Activated CD8-positive, alpha-beta memory T cell treated with anti-CD3 and anti-CD28 coated beads, Interleukin-2, amount 10 ng/mL, durations not matched to agents 7 days and 5 days (primary cell): ENCODE results near the gene GRAMD1B. TPM values are rescaled to one million over a fixed set of nuclear protein-coding genes. Genes with fewer than 3 reads are reported as not detected.
A peak's percentile ranks its signal among the peaks of the same experiment; 100 is the strongest.
"Not testable (repeated sequence)": the region's sequence is repeated elsewhere in the genome, so short reads cannot be mapped to it uniquely, and the experiment has no call there.

Experiments used
- ATAC-seq: fragments of 150-1000 bp; cut with Tn5 transposase; one replicate; pipeline ENCODE4 v1.10.0; 2021; ENCODE audit warnings: moderate library complexity
- CTCF ChIA-PET: fragments of 350-600 bp; sonication (Branson Sonifier 250); formaldehyde crosslinking; loops from one replicate; lab custom pipeline; 2021; ENCODE audit warnings: antibody characterized with exemption; lab: Charles Lee
- DNase-seq: peaks from one replicate; pipeline ENCODE4 v3.0.0-alpha.2; 2020
- H3K27ac Mint-ChIP-seq: one replicate; pipeline ENCODE4 v1.8.0; 2021; ENCODE audit warnings: mild to moderate bottlenecking, mixed read lengths
- H3K27me3 Mint-ChIP-seq: one replicate; pipeline ENCODE4 v1.8.0; 2021; ENCODE audit warnings: mixed read lengths
- H3K36me3 Mint-ChIP-seq: one replicate; pipeline ENCODE4 v1.8.0; 2021; ENCODE audit warnings: mild to moderate bottlenecking, mixed read lengths
- H3K4me1 Mint-ChIP-seq: one replicate; pipeline ENCODE4 v1.8.0; 2021; ENCODE audit warnings: mixed read lengths
- H3K4me3 Mint-ChIP-seq: one replicate; pipeline ENCODE4 v1.8.0; 2021; ENCODE audit warnings: mild to moderate bottlenecking, moderate library complexity, mixed read lengths
- H3K9me3 Mint-ChIP-seq: one replicate; pipeline ENCODE4 v1.8.0; 2022; ENCODE audit warnings: low read depth, mixed read lengths
- total RNA-seq, 2 experiments: library from RNA; stranded (reverse); gene quantifications; one replicate each; pipeline ENCODE4 v1.2.3, GENCODE V29; 2021

GRAMD1B gene
- total RNA-seq, 2 experiments from 2014 or later: 75.6 to 89.9 TPM

DNA sequence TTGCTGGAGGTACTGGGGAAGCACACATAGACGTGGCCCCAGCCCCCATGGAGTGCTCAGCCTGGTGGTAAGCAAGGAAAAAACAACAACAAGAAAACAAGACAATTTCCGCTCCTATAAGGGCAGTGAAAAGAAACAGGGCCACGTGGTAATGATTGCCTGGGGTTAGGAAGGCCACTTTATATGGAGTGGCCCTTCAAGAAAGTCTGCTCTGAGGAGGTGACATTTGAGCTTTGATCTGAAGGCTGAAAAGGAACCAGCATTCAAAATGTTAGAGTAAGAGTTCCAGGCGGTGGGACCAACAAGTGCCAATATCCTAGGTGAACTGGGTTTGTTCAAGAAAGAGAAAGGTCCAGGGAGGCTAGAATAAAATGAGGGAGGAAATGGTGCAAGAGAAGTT, 136.8 kb downstream of the GRAMD1B start:
- CTCF ChIA-PET: interaction anchor here (3.6 to 4.2 kb wide), 2 partner anchors 9 to 14 kb away, joined by 17 to 25 read pairs; no protein-coding TSS in a partner anchor
- Mint-ChIP-seq H3K9me3 (no peaks in the 10 kb centered on the region), H3K4me3 (no peak overlapping the region), H3K27me3 (no peaks in the 10 kb centered on the region), H3K36me3 (no peaks in the 10 kb centered on the region), H3K27ac (no peak overlapping the region), H3K4me1 (peaks cover 3% of the 10 kb centered on the region)
- ATAC-seq: no peak
- DNase-seq: no peak

DNA sequence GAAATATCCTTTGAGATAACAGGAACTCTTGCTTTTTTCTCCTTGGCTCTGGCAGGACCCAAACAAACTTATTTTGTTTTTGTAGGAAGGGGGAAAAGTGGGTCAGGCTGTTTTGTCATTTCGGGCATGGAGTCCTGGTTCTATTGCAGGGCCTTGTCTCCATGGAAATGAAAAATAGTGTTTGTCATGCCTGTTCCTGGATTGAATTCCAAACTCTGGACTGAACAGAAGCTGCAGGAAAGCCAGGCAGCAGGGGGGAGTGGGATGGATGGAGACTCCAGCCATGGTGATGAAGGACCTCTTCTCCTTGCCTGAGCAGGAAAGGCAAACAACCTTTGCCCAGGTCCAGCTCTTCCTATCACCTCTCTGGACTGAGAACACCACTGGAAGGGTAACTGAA, 137.4 kb downstream of the GRAMD1B start:
- H3K27me3 Mint-ChIP-seq: no peaks in the 10 kb centered on the region
- H3K4me3 Mint-ChIP-seq: no peak overlapping the region
- H3K9me3 Mint-ChIP-seq: no peaks in the 10 kb centered on the region
- no peak for ATAC-seq
- H3K27ac Mint-ChIP-seq: no peak overlapping the region
- H3K4me1 Mint-ChIP-seq: peaks cover 3% of the 10 kb centered on the region
- no peaks in the 10 kb centered on the region for H3K36me3 Mint-ChIP-seq
- DNase-seq: no peak
- CTCF ChIA-PET: interaction anchor here (3.6 to 4.2 kb wide), 2 partner anchors 8 to 13 kb away, joined by 17 to 25 read pairs; no protein-coding TSS in a partner anchor

DNA sequence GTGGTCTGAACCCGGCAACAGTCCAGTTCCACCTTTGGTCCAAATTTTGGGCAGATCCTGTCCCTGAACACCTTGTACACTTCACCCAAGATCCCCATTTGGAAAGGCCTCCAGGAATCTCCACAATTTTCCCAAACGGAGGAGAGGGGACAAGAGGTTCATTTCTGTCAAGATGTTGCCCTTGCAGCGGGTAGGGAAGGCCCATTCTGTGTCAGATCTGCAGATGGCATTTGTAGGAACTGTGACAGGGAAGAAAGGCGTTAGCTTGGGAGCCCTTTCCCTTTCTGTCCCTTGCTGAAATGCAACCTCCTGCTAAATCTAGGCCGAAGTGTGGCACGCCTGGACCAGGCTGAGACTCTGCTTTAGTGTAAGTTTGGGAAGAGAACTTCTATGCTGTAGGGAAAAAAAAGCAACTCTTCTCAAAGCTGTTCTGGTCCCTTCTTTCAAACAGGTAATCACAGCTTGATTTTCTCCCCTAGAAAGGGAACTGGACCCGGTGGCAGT, 138.3 kb downstream of the GRAMD1B start:
- no peaks in the 10 kb centered on the region for H3K9me3 Mint-ChIP-seq
- H3K27ac Mint-ChIP-seq: no peak overlapping the region
- peaks cover 3% of the 10 kb centered on the region for H3K4me1 Mint-ChIP-seq
- H3K4me3 Mint-ChIP-seq: no peak overlapping the region
- no peak for ATAC-seq
- CTCF ChIA-PET: interaction anchor here (2.0 to 4.2 kb wide), 3 partner anchors 7 to 13 kb away, joined by 8 to 25 read pairs (median 17); no protein-coding TSS in a partner anchor
- no peaks in the 10 kb centered on the region for H3K36me3 Mint-ChIP-seq
- DNase-seq: no peak
- H3K27me3 Mint-ChIP-seq: no peaks in the 10 kb centered on the region

DNA sequence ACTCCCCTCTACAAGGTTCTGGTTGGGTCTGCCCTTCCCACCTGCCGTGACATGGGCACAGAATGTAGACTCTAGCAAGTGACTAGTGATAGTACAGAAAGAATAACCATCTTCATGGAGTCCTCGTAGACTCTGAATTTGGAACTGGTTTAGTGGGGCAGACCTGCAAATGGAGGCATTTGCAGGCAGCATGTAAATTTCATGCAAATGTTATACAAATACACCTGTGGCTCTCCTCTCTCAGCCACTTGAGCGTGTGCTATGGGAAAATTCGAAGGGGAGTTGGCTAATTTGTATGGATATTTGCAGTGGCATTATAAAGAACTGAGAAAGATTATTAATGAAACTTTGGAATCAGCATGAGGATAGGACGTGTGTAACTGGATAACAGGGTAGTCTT, 139.3 kb downstream of the GRAMD1B start:
- Mint-ChIP-seq H3K4me1 (peaks cover 6% of the 10 kb centered on the region), H3K36me3 (no peaks in the 10 kb centered on the region), H3K4me3 (no peak overlapping the region), H3K9me3 (no peaks in the 10 kb centered on the region), H3K27ac (no peak overlapping the region), H3K27me3 (no peaks in the 10 kb centered on the region)
- DNase-seq (no peak), ATAC-seq (no peak)
- CTCF ChIA-PET: interaction anchor here (2.0 kb wide), 1 partner anchor 14 kb away, joined by 8 read pairs; no protein-coding TSS in a partner anchor

DNA sequence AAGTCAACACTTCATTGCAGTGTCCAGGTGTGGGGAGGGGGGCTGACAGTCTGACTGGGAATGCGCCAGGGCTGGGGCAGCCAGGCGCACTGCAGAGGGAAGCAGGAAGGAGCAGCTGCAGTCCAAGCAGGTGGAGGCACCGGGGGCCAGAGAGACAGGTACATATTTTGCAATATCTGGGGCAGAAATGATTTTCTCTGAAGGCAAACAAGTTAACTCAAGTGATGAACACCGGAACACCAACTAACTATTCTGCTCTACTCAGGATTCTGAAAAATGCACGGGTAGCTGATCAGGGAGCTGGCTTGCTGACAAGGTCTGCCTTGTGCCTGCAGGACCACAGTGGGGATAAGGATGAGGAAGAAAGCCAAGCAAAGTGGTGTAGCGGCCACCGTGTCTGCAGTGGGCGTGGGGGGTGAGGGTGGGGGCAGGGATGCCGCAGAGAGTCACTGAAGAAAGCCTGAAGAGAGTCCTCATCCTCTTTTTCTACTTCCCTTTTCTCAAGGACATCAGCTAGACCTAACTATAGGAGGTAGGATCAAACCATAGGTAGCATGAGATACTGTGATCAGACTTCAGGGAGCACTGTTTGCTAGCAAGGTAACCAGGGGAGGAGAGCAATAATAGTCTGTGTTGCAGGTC, 141.0 kb downstream of the GRAMD1B start:
- H3K36me3 Mint-ChIP-seq: no peaks in the 10 kb centered on the region
- no peak overlapping the region for H3K27ac Mint-ChIP-seq
- DNase-seq: no peak
- H3K27me3 Mint-ChIP-seq: no peaks in the 10 kb centered on the region
- no peak for ATAC-seq
- CTCF ChIA-PET: interaction anchor here (1.0 to 2.0 kb wide), 5 partner anchors 9 to 60 kb away, joined by 3 to 11 read pairs (median 3); no protein-coding TSS in a partner anchor
- peaks cover 14% of the 10 kb centered on the region for H3K4me1 Mint-ChIP-seq
- H3K9me3 Mint-ChIP-seq: no peaks in the 10 kb centered on the region
- no peak overlapping the region for H3K4me3 Mint-ChIP-seq

DNA sequence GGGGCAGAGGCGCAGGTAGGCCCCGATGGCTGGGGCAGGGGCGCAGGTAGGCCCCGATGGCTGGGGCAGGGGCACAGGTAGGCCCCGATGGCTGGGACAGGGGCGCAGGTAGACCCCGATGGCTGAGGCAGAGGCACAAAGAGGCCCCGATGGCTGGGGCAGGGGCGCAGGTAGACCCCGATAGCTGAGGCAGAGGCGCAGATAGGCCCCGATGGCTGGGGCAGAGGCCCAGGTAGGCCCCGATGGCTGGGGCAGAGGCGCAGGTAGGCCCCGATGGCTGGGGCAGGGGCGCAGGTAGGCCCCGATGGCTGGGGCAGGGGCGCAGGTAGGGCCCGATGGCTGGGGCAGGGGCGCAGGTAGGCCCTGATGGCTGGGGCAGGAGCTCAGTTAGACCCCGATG, 142.7 kb downstream of the GRAMD1B start:
- CTCF ChIA-PET: interaction anchor here (0.8 to 2.3 kb wide), 2 partner anchors 15 to 18 kb away, joined by 3 to 8 read pairs; no protein-coding TSS in a partner anchor
- H3K9me3 Mint-ChIP-seq, DNase-seq, H3K36me3 Mint-ChIP-seq, H3K27ac Mint-ChIP-seq, ATAC-seq, H3K27me3 Mint-ChIP-seq, H3K4me3 Mint-ChIP-seq: not testable (repeated sequence)
- peaks cover 23% of the 10 kb centered on the region for H3K4me1 Mint-ChIP-seq

DNA sequence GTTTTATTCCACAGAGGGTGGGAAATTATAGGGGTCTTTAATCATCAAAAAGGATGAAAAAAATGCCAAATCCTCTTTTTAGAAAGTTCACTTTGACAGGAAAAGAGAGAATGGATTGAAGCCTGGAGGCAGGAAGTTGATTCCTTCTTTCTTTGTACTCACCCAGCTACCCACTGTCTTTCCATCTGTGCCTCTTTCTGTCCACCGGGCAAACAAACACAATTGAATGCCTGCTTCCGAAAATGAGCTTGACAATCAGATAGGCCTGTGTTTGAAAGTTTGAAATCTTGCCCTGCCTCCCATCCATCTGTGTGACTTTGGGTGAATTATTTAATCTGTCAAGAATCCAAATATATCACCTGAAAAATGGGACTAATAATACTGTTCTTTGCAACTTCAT, 143.2 kb downstream of the GRAMD1B start:
- H3K4me1 Mint-ChIP-seq: peaks cover 23% of the 10 kb centered on the region
- CTCF ChIA-PET: interaction anchor here (0.8 to 2.3 kb wide), 2 partner anchors 16 to 19 kb away, joined by 3 to 8 read pairs; no protein-coding TSS in a partner anchor

DNA sequence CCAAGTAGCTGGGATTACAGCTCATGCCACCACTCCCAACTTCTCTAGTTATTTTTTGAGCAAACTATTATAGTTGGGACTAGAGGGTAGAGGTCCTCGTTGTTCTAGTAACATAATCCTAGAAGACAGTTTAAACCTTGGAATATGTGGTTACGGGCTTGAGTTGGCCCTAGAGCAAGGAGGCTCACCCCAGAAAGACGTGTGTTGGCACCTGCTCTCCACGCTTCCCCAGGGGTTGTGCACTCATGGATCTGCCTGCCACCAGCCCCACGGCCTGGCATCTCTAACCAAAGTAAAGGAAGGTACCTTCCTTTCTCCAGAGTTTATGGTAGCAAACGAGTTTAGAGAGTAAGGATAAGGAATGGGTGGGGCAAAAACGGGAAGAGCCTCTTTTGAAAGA, 145.4 kb downstream of the GRAMD1B start:
- DNase-seq: no peak
- Mint-ChIP-seq H3K27ac (no peak overlapping the region), H3K27me3 (no peaks in the 10 kb centered on the region), H3K36me3 (no peaks in the 10 kb centered on the region), H3K9me3 (no peaks in the 10 kb centered on the region), H3K4me3 (no peak overlapping the region), H3K4me1 (peaks cover 28% of the 10 kb centered on the region)
- CTCF ChIA-PET: interaction anchor here (1.3 to 3.4 kb wide), 6 partner anchors 8 to 275 kb away, joined by 3 to 17 read pairs (median 11); no protein-coding TSS in a partner anchor
- ATAC-seq: no peak

More for the DNA sequence above, 143.2 kb downstream of the GRAMD1B start:
- no peak overlapping the region for H3K4me3 Mint-ChIP-seq
- DNase-seq (no peak), ATAC-seq (no peak)
- H3K27ac Mint-ChIP-seq: no peak overlapping the region
- no peaks in the 10 kb centered on the region for H3K36me3 Mint-ChIP-seq
- H3K9me3 Mint-ChIP-seq: no peaks in the 10 kb centered on the region
- no peaks in the 10 kb centered on the region for H3K27me3 Mint-ChIP-seq

DNA sequence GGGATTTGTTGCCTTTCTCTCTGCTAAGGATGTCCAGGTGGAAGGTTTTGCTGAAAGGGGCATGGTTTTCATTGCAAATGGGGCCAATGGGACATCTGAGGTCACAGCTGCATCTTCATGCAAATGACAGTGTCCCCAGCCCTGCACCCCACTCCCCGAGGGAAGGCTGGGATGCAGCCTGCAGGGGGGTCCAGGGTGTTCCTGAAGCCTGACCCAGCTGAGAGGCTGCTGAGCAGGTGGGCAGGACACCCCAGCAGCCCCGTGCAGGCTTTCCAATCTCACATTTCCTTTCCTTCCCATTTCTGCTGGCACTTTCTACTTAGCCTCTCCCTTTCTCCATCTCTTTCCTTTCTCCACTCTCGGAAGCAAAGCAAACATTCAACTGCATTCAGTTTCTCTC, 146.0 kb downstream of the GRAMD1B start:
- H3K27ac Mint-ChIP-seq: no peak overlapping the region
- DNase-seq (no peak), ATAC-seq (no peak)
- CTCF ChIA-PET: interaction anchor here (0.7 to 3.4 kb wide), 19 partner anchors 9 to 275 kb away, joined by 3 to 17 read pairs (median 4); partner anchors contain the start of gene SCN3B
- H3K4me1 Mint-ChIP-seq: peaks cover 34% of the 10 kb centered on the region
- H3K9me3 Mint-ChIP-seq: no peaks in the 10 kb centered on the region
- no peak overlapping the region for H3K4me3 Mint-ChIP-seq
- H3K27me3 Mint-ChIP-seq: no peaks in the 10 kb centered on the region
- H3K36me3 Mint-ChIP-seq: no peaks in the 10 kb centered on the region

DNA sequence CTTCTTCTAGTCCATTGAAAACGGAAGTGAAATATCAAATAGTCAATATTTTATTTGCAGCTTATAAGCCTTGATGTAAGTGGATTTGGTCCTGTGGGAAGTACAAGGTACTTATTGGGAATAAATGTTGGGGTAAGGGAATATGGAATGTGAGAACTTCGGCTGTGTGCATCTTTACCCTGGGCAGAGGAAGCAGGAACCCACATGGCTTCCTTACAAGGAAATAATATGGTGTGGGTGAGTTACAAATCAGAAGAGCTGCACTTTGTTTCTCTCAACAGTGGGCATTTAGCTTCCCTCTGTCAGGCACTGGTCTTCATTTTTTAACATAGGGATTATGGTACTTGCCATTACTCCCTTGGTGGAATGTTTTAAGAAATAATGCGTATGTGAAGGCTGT, 146.4 kb downstream of the GRAMD1B start:
- DNase-seq (no peak), ATAC-seq (no peak)
- peaks cover 35% of the 10 kb centered on the region for H3K4me1 Mint-ChIP-seq
- no peaks in the 10 kb centered on the region for H3K27me3 Mint-ChIP-seq
- no peak overlapping the region for H3K4me3 Mint-ChIP-seq
- CTCF ChIA-PET: interaction anchor here (0.7 to 3.4 kb wide), 25 partner anchors 9 to 329 kb away, joined by 3 to 17 read pairs (median 4); partner anchors contain the start of gene SCN3B
- H3K27ac Mint-ChIP-seq: no peak overlapping the region
- no peaks in the 10 kb centered on the region for H3K36me3 Mint-ChIP-seq
- no peaks in the 10 kb centered on the region for H3K9me3 Mint-ChIP-seq

DNA sequence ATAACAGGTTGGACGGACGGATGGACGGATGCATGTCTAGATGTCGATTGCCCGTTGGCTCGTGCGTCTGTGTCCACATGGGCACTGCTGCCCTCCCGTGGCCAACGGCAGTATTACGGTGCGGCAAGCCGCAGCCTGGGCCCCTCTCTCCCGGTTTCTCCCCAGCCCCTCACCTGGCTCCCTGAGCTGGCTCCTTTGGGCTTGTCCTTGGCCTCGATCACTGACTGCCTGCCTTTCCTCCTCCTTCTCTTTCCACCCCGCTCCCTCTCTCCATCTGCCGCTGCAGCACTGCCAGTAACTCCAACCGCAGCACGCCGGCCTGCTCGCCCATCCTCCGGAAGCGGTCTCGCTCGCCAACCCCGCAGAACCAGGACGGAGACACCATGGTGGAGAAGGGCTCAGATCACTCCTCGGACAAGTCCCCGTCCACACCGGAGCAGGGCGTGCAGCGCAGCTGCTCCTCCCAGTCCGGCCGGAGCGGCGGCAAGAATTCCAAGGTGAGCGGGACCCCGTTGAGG, 147.1 kb downstream of the GRAMD1B start:
- peaks cover 35% of the 10 kb centered on the region for H3K4me1 Mint-ChIP-seq
- no peak overlapping the region for H3K4me3 Mint-ChIP-seq
- no peaks in the 10 kb centered on the region for H3K36me3 Mint-ChIP-seq
- peak; percentile 54 for ATAC-seq
- CTCF ChIA-PET: interaction anchor here (0.7 to 3.4 kb wide), 24 partner anchors 9 to 330 kb away, joined by 3 to 17 read pairs (median 4); partner anchors contain the start of gene SCN3B
- no peaks in the 10 kb centered on the region for H3K9me3 Mint-ChIP-seq
- peak; percentile 71 for DNase-seq
- no peaks in the 10 kb centered on the region for H3K27me3 Mint-ChIP-seq
- no peak overlapping the region for H3K27ac Mint-ChIP-seq

DNA sequence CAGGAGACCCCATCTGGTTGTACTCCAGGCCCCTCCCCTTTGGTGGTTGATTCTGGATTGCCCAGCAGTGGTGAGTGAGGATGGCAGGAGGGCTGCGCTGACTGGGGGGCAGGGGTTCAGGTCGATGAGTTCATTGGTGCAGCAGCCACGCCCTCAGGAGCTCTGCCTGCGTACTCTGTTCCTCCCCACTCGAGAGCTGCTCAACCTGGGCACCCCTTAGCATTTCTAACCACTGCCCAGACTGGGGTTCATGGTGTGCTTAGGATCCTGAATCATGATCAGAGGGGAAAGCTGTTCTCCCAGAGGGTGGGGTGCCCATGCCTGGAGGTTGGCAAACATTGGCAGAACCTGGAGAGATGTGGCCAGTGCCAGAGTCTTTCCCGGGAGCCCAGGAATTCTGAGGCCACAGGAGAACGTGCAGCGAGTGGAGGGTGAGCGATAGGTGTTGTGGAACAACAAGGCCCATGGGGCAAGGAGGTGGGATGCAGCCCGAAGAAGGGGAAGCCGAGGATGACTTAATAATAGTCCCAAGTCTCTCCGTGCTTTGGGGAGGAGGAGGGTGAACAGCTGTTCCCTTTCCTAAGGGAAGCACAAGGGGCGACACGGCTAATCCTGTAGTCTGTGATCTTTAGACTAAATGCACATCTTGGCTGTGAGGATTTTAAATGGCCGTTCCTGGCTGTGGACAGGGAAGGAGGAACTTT, 148.9 kb downstream of the GRAMD1B start:
- peaks cover 4% of the 10 kb centered on the region for H3K36me3 Mint-ChIP-seq
- ATAC-seq (no peak), DNase-seq (no peak)
- H3K9me3 Mint-ChIP-seq: no peaks in the 10 kb centered on the region
- CTCF ChIA-PET: interaction anchor here (2.2 to 2.3 kb wide), 2 partner anchors 17 to 100 kb away, joined by 7 to 9 read pairs; no protein-coding TSS in a partner anchor
- H3K4me1 Mint-ChIP-seq: peaks cover 39% of the 10 kb centered on the region
- no peaks in the 10 kb centered on the region for H3K27me3 Mint-ChIP-seq
- H3K27ac Mint-ChIP-seq: no peak overlapping the region
- H3K4me3 Mint-ChIP-seq: no peak overlapping the region

DNA sequence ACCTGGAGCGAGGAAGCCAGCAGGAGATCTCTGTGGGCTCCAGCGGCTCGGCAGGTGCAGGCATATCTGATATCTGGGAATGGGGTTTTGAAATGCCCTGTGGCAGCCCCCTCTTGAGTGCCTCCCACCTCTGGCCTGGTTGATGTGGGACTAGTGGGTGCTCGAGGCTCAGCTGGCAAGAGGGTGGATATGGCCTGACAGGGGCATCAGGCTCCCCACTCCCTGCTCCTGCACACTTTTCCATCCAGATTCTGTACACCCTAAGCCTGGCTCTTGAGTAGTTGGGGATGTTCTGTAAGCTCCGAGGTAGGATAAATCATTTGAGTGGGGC, 149.4 kb downstream of the GRAMD1B start:
- peaks cover 4% of the 10 kb centered on the region for H3K36me3 Mint-ChIP-seq
- ATAC-seq: no peak
- CTCF ChIA-PET: interaction anchor here (1.5 to 3.0 kb wide), 7 partner anchors 13 to 316 kb away, joined by 3 to 25 read pairs (median 7); no protein-coding TSS in a partner anchor
- no peaks in the 10 kb centered on the region for H3K9me3 Mint-ChIP-seq
- no peak overlapping the region for H3K4me3 Mint-ChIP-seq
- H3K27me3 Mint-ChIP-seq: no peaks in the 10 kb centered on the region
- H3K4me1 Mint-ChIP-seq: peaks cover 36% of the 10 kb centered on the region
- no peak overlapping the region for H3K27ac Mint-ChIP-seq
- no peak for DNase-seq
